Activated T-helper 1 cell treated with anti-CD3 and anti-CD28 coated beads, Interleukin-2, amount 50 U/mL, for 16 hours (primary cell): Measurements from ENCODE around the gene RBM10.
A peak's percentile ranks its signal among the peaks of the same experiment; 100 is the strongest.

ENCODE experiments used
- DNase-seq, 2 donors: peaks; one replicate each; pipeline ENCODE4 v3.0.0-alpha.2; 2020; ENCODE audit warnings: low read depth in 1 of 2, low spot score in 1 of 2

RBM10 gene

DNA sequence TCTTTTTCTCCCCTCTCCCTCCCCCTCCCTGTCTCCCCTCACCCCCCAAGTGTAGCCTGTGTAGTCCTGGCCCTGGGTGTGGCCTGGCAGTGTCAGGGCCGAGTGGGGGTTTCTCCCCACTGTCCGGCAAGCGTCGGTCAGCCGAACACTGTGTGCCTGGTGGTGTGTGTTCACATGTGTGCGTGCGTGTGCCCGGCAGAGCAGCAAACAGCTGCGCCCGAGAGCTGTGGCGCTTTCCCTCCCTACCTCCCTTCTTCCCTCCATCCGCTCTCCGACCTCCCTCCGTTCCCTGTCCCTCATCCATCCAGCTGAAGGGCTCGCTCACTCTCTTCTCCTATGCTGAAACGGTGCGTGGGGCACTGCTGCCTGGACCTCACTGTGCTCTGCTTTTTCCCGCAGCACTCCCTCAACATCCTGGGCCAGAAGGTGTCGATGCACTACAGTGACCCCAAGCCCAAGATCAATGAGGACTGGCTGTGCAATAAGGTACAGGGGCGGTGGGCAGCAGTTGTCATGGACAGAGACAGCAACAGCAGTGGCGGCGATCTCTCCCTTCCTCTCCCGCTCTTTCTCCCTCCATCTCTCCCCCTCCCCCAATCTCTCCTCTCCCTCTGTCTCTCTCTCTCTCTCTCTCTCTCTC lies 31.2 kb downstream of the RBM10 start:
- DNase-seq = no peak

DNA sequence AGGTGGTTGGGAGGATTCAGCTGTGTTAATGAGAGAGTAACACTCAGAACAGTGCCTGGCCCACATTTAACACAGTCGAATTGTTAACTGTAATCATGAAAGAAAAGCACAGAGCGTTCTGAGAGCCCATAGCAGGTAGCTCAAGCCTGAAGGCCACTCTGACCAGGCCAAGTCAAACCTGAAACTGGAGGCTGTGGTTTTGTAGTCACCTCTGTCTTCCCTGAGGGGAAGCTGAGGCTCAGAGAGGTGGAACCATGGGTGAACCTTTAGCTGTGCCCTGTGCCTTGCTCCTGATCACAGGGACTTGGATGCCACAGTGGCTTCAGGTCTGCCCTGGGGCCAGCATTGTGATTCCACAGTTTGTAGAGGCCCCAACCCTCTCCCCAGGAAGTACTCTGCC lies 32.1 kb downstream of the RBM10 start:
- DNase-seq = no peak

DNA sequence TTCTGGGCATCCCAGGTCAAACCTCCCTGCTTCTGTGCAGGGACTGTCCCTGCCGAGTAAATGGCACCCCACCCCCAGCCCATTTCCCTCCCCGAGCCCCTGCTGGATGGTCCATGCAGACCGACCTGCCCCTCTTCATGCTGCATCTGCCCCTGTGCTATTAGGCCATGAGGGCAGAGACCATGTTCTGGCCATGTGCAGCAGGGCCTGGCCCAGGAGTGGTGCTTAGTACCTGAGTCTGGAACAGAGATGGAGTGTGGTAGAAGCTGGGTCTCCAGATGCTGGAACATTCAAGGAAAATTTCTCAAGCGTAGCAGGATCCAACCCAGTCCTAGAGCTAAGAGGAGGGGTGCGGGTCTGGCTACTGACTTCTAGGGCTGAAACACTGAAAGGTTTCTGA lies 33.3 kb downstream of the RBM10 start:
- no peak for DNase-seq

- no peak for DNase-seq
These were observed 34.4 kb downstream of the RBM10 start for GRCh38 chrX:47179221-47179927.

GRCh38 chrX:47179928-47180255 lies 34.9 kb downstream of the RBM10 start:
- DNase-seq = no peak

- no peak for DNase-seq
These were observed 35.3 kb downstream of the RBM10 start for GRCh38 chrX:47180346-47180745.

GRCh38 chrX:47181301-47181700 lies 36.3 kb downstream of the RBM10 start:
- no peak for DNase-seq

GRCh38 chrX:47182106-47182700 lies 37.2 kb downstream of the RBM10 start:
- DNase-seq = no peak

DNA sequence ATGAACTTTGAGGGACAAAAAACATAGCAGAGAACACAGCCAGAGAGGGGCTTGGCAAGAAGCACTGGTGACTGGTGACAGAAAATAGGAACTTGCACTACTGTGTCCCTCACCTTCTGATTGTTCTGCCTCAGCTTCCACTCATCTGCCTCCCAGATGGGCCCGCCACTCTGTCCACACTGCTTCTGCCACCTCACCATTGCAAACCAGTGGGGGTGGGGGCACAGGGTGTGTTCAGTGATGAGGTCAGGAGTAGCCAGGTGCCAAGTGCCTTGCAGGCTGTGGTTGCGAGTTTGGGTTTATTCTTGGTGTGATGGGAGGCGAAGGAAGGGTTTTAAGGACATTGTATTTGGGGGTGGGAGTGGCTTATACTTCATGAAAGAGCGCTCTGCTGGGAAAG lies 39.5 kb downstream of the RBM10 start:
- DNase-seq = no peak

DNA sequence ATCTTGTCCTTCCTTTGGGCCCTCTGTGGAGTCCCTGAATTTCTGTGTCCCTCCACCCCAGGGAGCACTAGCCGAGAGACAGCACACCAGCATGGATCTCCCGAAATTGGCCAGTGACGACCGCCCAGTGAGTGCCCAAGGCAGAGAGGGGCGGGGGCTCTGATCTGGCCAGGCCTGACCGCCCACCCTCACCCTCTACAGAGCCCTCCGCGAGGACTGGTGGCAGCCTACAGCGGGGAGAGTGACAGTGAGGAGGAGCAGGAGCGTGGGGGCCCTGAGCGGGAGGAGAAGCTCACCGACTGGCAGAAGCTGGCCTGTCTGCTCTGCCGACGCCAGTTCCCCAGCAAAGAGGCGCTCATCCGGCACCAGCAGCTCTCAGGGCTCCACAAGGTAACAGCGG lies 40.2 kb downstream of the RBM10 start:
- no peak for DNase-seq

- no peak for DNase-seq
These were observed 41.2 kb downstream of the RBM10 start for GRCh38 chrX:47186096-47186740.

DNA sequence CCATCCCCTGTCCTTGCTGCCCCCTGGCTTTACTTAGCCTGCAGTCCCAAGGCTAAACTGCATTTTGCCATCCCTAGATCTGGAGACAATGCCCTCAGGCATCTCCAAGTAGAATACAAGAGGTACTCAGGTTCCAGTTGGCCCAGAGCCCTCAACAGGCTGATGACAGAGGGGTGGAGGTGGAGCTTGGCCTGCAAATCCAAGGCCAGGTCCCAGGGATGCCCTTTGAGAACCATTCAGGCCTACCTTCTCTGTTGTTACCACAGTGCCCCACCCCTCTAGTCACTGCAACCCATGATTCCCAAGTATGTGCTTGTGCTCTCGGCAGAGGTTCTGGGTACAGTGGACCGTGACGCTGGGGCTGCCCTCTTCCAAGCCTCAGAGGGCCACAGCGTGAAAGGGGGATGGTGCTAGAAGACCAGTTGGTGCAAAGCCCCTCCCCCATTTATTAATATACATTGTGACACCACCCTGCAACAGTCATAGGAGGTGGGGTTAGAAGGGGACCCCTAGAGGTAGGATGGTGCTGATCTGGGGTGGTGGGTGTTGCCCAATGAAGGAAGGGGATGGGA lies 42.2 kb downstream of the RBM10 start:
- DNase-seq = no peak

DNA sequence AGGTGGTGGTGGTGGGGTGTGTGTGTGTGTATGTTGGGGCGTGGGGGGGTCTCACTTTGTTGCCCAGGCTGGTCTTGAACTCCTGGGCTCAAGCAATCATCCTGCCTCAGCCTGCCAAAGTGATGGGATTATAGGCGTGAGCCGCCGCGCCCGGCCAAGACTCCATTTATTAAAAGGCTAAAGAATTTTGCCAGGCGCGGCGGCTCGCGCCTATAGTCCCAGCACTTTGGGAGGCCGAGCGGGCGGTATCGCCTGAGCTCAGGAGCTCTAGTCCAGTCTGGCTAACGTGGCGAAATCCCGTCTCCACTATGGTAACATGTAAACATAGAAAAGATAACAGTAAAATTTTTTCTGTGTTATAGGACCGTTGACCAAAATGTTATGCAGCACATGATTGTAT lies 44.9 kb downstream of the RBM10 start:
- no peak for DNase-seq

GRCh38 chrX:47190445-47191269 lies 45.6 kb downstream of the RBM10 start:
- DNase-seq = peak; percentile 48 to 69

DNA sequence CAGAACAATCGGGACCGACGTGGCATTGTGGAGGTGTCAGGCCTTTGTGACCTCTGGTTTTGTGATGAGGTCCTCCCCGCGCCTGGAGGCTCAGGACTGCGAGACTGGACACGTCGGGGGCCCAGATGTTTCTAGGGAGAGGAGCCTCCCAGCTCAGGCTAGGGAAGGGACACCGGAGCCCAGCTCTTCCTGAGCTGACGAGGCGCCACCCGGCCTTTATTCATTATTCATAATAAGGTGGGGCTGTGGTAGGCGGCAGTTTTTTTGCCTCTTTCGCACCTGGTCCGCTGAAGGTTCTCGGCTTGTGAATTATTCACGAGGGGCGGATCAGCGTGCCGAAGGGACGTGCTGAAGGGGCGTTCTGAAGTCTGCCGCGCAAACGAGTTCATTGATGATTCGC lies 46.3 kb downstream of the RBM10 start:
- DNase-seq = peak; percentile 17 to 19

DNA sequence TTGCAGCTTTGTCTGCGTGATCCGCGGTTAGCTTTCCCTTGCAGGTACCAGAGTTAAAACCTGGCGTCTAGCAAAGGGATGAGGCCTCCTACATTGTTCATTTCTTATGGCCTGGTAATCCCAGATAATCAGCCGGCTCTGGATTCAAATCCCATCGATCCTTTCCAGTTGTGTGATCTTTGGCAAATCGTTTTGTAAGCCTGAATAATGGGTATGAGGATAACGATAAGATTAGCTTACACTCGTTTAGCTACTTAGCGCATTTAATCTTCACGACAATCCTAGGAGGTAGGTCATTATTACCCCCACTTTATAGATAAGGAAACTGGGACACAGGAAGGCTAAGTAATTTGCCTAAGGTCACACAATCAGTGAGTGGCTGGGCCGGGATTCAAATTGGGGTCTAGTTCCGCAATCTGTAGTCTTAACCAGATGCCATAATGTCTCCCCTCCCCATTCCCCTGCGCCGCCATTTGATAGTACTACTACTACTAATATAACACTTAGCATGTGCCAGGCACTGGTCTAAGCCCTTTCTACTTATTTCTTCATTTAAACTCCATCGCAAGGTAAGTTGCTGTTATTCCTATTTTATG lies 46.9 kb downstream of the RBM10 start:
- no peak for DNase-seq

DNA sequence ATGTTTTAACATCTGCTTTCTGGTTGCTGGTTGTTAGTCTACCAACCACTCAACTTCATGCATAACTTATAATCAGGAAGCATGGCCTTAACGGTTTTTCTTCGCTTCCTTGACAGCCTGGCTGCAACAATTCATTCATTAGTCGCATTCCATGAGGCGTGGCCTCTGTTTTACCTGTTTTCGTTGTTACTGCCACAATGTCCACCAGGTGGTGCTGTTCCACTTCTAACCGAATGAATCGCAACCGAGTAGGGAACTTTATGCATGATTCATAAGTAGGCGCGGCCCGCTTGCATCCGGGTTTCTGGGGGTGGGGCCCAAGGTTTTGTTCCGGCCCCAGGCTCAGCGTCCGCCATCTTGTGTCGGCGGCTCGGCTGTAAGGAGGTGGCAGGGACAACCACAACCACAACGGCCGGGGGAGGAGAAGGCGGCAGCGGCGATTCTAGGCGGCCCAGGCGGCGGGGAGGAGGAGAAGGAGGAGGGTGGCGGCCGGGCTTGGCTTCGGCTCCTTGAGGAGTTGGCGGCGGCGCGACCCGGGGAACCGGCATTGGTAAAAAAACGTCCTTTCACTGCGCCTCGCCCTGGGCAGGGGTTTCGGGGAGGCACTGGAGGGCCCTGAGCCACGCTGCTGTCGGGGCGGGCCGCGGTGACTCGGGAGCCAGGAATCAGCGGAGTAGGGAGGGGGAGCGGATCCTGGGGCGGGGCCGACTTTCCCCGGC lies 48.6 kb downstream of the RBM10 start, which contains the start of gene UBA1:
TSS of gene UBA1 (plus strand) at position 355 of the 719 bp plus-strand sequence. CDS start 4,974 bp downstream, outside the sequence.
- peak; percentile 80 to 95 for DNase-seq

GRCh38 chrX:47194194-47194787 lies 49.3 kb downstream of the RBM10 start:
- DNase-seq = no peak

DNA sequence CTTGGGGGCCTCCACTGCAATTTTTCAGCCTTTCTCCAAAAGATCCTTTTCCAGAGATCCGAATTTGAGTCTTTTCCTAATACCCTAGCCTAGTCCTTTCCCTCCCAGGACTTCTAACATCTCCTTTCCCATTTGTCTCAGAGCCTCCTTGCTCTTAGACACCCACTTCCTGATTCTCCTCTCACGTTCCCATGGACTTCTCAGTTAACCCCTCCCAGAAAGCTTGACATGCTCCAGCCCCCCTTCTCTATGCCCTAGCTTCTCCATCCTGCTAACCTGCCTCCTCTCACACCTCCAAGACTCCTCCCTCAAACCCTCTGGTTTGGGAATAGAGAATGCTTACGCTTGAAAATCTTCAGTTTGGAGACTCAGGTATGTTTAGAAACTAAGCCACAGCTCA lies 51.1 kb downstream of the RBM10 start:
- no peak for DNase-seq
